Neural cell (in vitro differentiated cells): Measurements from ENCODE around the gene CCDC127. TPM values are rescaled to one million over a fixed set of nuclear protein-coding genes. Genes with fewer than 3 reads are reported as not detected.

ENCODE experiments used
- H2AFZ ChIP-seq: fragments of 200-600, 300-800 bp; sonication (generic), shearing (Covaris generic); 2 replicates; pipeline ENCODE4 v1.6.0; 2014; ENCODE audit warnings: low read depth, mild to moderate bottlenecking, antibody characterized with exemption, low read length, moderate library complexity
- H3F3A ChIP-seq: fragments of 200-600 bp; shearing (Covaris generic); 2 replicates; pipeline ENCODE4 v1.6.1; 2016; ENCODE audit warnings: mild to moderate bottlenecking, moderate library complexity, mixed read lengths, antibody characterized with exemption, low read length; ENCODE audit not compliant: insufficient read depth, poor library complexity, severe bottlenecking
- H3K27ac ChIP-seq: fragments of 200-600, 300-800 bp; sonication (generic), shearing (Covaris generic); 2 replicates; pipeline ENCODE4 v1.5.1; 2014; ENCODE audit warnings: mild to moderate bottlenecking, low read length, moderate library complexity
- H3K27me3 ChIP-seq: fragments of 300-800, 200-600 bp; sonication (generic), shearing (Covaris generic); 2 replicates; pipeline ENCODE4 v1.6.0; 2014; ENCODE audit warnings: mild to moderate bottlenecking, low read depth, low read length, moderate library complexity; ENCODE audit not compliant: insufficient read depth
- H3K36me3 ChIP-seq: fragments of 300-800, 200-600 bp; sonication (generic), shearing (Covaris generic); 2 replicates; pipeline ENCODE4 v1.5.1; 2014; ENCODE audit warnings: mild to moderate bottlenecking, antibody characterized with exemption, low read length, moderate library complexity; ENCODE audit not compliant: insufficient read depth
- H3K4me2 ChIP-seq: fragments of 300-800, 200-600 bp; sonication (generic), shearing (Covaris generic); 2 replicates; pipeline ENCODE4 v1.6.0; 2014; ENCODE audit warnings: mild to moderate bottlenecking, low read length
- H3K4me3 ChIP-seq: fragments of 300-800, 200-600 bp; sonication (generic), shearing (Covaris generic); 2 replicates; pipeline ENCODE4 v1.5.1; 2014; ENCODE audit warnings: mild to moderate bottlenecking, low read length, moderate library complexity
- H3K79me2 ChIP-seq: fragments of 200-600 bp; shearing (Covaris generic); replicated peaks from 2 replicates; pipeline ENCODE4 v1.6.0; 2014; ENCODE audit warnings: mild to moderate bottlenecking, low read length, moderate library complexity; ENCODE audit not compliant: insufficient read depth
- H3K9ac ChIP-seq: fragments of 300-800, 200-600 bp; sonication (generic), shearing (Covaris generic); 2 replicates; pipeline ENCODE4 v1.6.1; 2016; ENCODE audit warnings: mild to moderate bottlenecking, low read length, mixed read lengths
- H3K9me2 ChIP-seq: fragments of 200-600 bp; shearing (Covaris generic); 2 replicates; pipeline ENCODE4 v1.6.1; 2016; ENCODE audit warnings: mild to moderate bottlenecking, low read length, mixed read lengths; ENCODE audit not compliant: insufficient read depth
- H3K9me3 ChIP-seq: fragments of 200-600, 300-800 bp; sonication (generic), shearing (Covaris generic); 2 replicates; pipeline ENCODE4 v1.6.1; 2016; ENCODE audit warnings: mild to moderate bottlenecking, mixed run types, low read length, moderate library complexity, mixed read lengths
- H4K20me1 ChIP-seq: fragments of 200-600 bp; shearing (Covaris generic); 2 replicates; pipeline ENCODE4 v1.6.1; 2016; ENCODE audit warnings: mild to moderate bottlenecking, mixed run types; ENCODE audit not compliant: insufficient read depth
- CTCF ChIP-seq: fragments of 450-650 bp; IDR thresholded peaks from 2 replicates; pipeline ENCODE4 v1.5.1; 2014; ENCODE audit warnings: antibody characterized with exemption, mild to moderate bottlenecking, moderate library complexity; ENCODE audit not compliant: poor library complexity, severe bottlenecking
- EP300 ChIP-seq: fragments of 450-650 bp; conservative IDR thresholded peaks from 2 replicates; pipeline ENCODE4 v1.6.1; 2014; ENCODE audit warnings: antibody characterized with exemption, mild to moderate bottlenecking, moderate library complexity; ENCODE audit not compliant: poor library complexity, severe bottlenecking
- EZH2 ChIP-seq: fragments of 200-600, 300-800 bp; shearing (Covaris generic), sonication (generic); IDR thresholded peaks from 2 replicates; pipeline ENCODE4 v1.6.1; 2014; ENCODE audit warnings: antibody characterized with exemption, low read length, borderline replicate concordance, mild to moderate bottlenecking; ENCODE audit not compliant: insufficient read depth, poor library complexity, severe bottlenecking
- MXI1 ChIP-seq: fragments of 450-650 bp; conservative IDR thresholded peaks from 2 replicates; pipeline ENCODE4 v1.6.1; 2014; ENCODE audit warnings: antibody characterized with exemption, mild to moderate bottlenecking; ENCODE audit not compliant: poor library complexity, severe bottlenecking
- POLR2AphosphoS5 ChIP-seq: IDR thresholded peaks from 2 replicates; pipeline ENCODE4 v1.6.1; 2012
- RAD21 ChIP-seq: fragments of 450-650 bp; conservative IDR thresholded peaks from 2 replicates; pipeline ENCODE4 v1.6.1; 2014; ENCODE audit warnings: antibody characterized with exemption, mild to moderate bottlenecking, moderate library complexity
- REST ChIP-seq: IDR thresholded peaks from 2 replicates; pipeline ENCODE4 v1.6.1; 2012; ENCODE audit warnings: borderline replicate concordance
- SMC3 ChIP-seq: fragments of 450-650 bp; conservative IDR thresholded peaks from 2 replicates; pipeline ENCODE4 v1.6.1; 2014; ENCODE audit warnings: antibody characterized with exemption, mild to moderate bottlenecking, moderate library complexity; ENCODE audit not compliant: poor library complexity
- TAF1 ChIP-seq: IDR thresholded peaks from 2 replicates; pipeline ENCODE4 v1.6.1; 2012; ENCODE audit warnings: low read depth
- polyA plus RNA-seq: library from polyadenylated mRNA; depleted of rRNA; stranded (reverse); fragments of >200 nt; gene quantifications from 2 replicates; pipeline ENCODE4 v1.2.3, GENCODE V29; 2014

CCDC127 gene
- polyA plus RNA-seq, 1 donor from 2014 or later = 5.4 TPM

- no peak overlapping the region for H2AFZ ChIP-seq
- no peak overlapping the region for H3K4me3 ChIP-seq
- no peaks in the 10 kb centered on the region for H4K20me1 ChIP-seq
- H3K36me3 ChIP-seq = no peaks in the 10 kb centered on the region
- H3F3A ChIP-seq = no peaks in the 10 kb centered on the region
- no peaks in the 10 kb centered on the region for H3K9me2 ChIP-seq
- TF ChIP-seq EZH2 (no peak), EP300 (no peak), REST (no peak), CTCF (no peak), MXI1 (no peak), TAF1 (no peak), POLR2AphosphoS5 (no peak), SMC3 (no peak), RAD21 (no peak)
- H3K9me3 ChIP-seq = no peaks in the 10 kb centered on the region
- H3K79me2 ChIP-seq = no peaks in the 10 kb centered on the region
- no peaks in the 10 kb centered on the region for H3K27me3 ChIP-seq
- H3K4me2 ChIP-seq = no peak overlapping the region
- no peak overlapping the region for H3K27ac ChIP-seq
- H3K9ac ChIP-seq = no peak overlapping the region
Measured at GRCh38 chr5:162190-162564, 55.8 kb downstream of the CCDC127 start.

GRCh38 chr5:161803-162110 lies 56.2 kb downstream of the CCDC127 start:
- no peak for TF ChIP-seq REST
- no peak for TF ChIP-seq SMC3
- no peak for TF ChIP-seq POLR2AphosphoS5
- TF ChIP-seq MXI1 = no peak
- TF ChIP-seq RAD21 = no peak
- TF ChIP-seq EZH2 = no peak
- no peak for TF ChIP-seq CTCF
- TF ChIP-seq EP300 = no peak
- H3K27ac ChIP-seq = no peak overlapping the region
- no peaks in the 10 kb centered on the region for H3K36me3 ChIP-seq
- no peaks in the 10 kb centered on the region for H4K20me1 ChIP-seq
- no peaks in the 10 kb centered on the region for H3F3A ChIP-seq
- no peak overlapping the region for H3K9ac ChIP-seq
- no peaks in the 10 kb centered on the region for H3K27me3 ChIP-seq
- H3K4me3 ChIP-seq = no peak overlapping the region
- no peak overlapping the region for H2AFZ ChIP-seq
- no peaks in the 10 kb centered on the region for H3K79me2 ChIP-seq
- H3K9me2 ChIP-seq = no peaks in the 10 kb centered on the region
- no peaks in the 10 kb centered on the region for H3K9me3 ChIP-seq
- H3K4me2 ChIP-seq = no peak overlapping the region
